GM10248 (cell line): ENCODE results near the gene TRAF2.

Experiments used
- CTCF ChIA-PET: fragments of 300-600 bp; sonication (Branson Sonifier 250); formaldehyde crosslinking; extraction: SDS; loops from one replicate; lab custom pipeline; 2021; ENCODE audit warnings: antibody characterized with exemption; lab: Yijun Ruan, JAX
- POLR2A ChIA-PET: fragments of 350-650 bp; sonication (Branson Sonifier 250); formaldehyde crosslinking; extraction: SDS; loops from one replicate; lab custom pipeline; 2020; ENCODE audit warnings: antibody characterized with exemption; lab: Yijun Ruan, JAX
- DNase-seq: peaks from one replicate; pipeline ENCODE4 v3.0.0; 2012; ENCODE audit errors: extremely low spot score
- CTCF ChIP-seq: IDR thresholded peaks from 2 replicates; pipeline ENCODE4 v1.5.1; 2012; ENCODE audit warnings: mild to moderate bottlenecking, low read depth; ENCODE audit errors: extremely low read depth, missing control alignments, control extremely low read depth

The TRAF2 gene

GRCh38 chr9:136856541-136857141 lies 29.7 kb upstream of the TRAF2 start:
- ChIA-PET POLR2A (interaction anchor here (1.2 kb wide), 1 partner anchor 9 kb away, joined by 4 read pairs; no protein-coding TSS in a partner anchor), CTCF (interaction anchor here (1.7 kb wide), 1 partner anchor 14 kb away, joined by 4 read pairs; the partner anchor contains the start of gene AJM1)
- no peak for DNase-seq
- TF ChIP-seq CTCF: no peak

- DNase-seq: no peak
- CTCF ChIA-PET: interaction anchor here (1.7 kb wide), 1 partner anchor 15 kb away, joined by 4 read pairs; the partner anchor contains the start of gene AJM1
Measured at GRCh38 chr9:136857166-136857565, 29.1 kb upstream of the TRAF2 start.

GRCh38 chr9:136857581-136858412 lies 28.5 kb upstream of the TRAF2 start:
- CTCF ChIA-PET: interaction anchor here (1.6 to 1.7 kb wide), 2 partner anchors 16 to 171 kb away, joined by 3 to 4 read pairs; partner anchors contain the start of gene AJM1
- POLR2A ChIA-PET: no interaction called here
- TF ChIP-seq CTCF: no peak
- DNase-seq: no peak

More at GRCh38 chr9:136857166-136857565, 29.1 kb upstream of the TRAF2 start:
- POLR2A ChIA-PET: no interaction called here
- no peak for TF ChIP-seq CTCF

GRCh38 chr9:136858452-136858843 lies 27.9 kb upstream of the TRAF2 start:
- CTCF ChIA-PET: interaction anchor here (1.6 kb wide), 1 partner anchor 171 kb away, joined by 3 read pairs; no protein-coding TSS in a partner anchor
- no peak for TF ChIP-seq CTCF
- POLR2A ChIA-PET: no interaction called here
- no peak for DNase-seq

GRCh38 chr9:136858844-136859757 lies 27.2 kb upstream of the TRAF2 start:
- ChIA-PET CTCF (interaction anchor here (1.6 to 3.2 kb wide), 2 partner anchors 17 to 170 kb away, joined by 3 to 19 read pairs; partner anchors contain the start of gene AJM1), POLR2A (no interaction called here)
- no peak for DNase-seq
- TF ChIP-seq CTCF: no peak
